NCI-H82 treated with DMSO at 0.1 percent for 48 hours (cell line): ENCODE results near the gene STAT2.
A peak's percentile ranks its signal among the peaks of the same experiment; 100 is the strongest.
"Not testable (repeated sequence)": the region's sequence is repeated elsewhere in the genome, so short reads cannot be mapped to it uniquely, and the experiment has no call there.

Source experiments
- DNase-seq: peaks from one replicate; lab custom pipeline; 2025; ENCODE audit not compliant: unreplicated experiment; lab: John Stamatoyannopoulos, UW

Gene STAT2

DNA sequence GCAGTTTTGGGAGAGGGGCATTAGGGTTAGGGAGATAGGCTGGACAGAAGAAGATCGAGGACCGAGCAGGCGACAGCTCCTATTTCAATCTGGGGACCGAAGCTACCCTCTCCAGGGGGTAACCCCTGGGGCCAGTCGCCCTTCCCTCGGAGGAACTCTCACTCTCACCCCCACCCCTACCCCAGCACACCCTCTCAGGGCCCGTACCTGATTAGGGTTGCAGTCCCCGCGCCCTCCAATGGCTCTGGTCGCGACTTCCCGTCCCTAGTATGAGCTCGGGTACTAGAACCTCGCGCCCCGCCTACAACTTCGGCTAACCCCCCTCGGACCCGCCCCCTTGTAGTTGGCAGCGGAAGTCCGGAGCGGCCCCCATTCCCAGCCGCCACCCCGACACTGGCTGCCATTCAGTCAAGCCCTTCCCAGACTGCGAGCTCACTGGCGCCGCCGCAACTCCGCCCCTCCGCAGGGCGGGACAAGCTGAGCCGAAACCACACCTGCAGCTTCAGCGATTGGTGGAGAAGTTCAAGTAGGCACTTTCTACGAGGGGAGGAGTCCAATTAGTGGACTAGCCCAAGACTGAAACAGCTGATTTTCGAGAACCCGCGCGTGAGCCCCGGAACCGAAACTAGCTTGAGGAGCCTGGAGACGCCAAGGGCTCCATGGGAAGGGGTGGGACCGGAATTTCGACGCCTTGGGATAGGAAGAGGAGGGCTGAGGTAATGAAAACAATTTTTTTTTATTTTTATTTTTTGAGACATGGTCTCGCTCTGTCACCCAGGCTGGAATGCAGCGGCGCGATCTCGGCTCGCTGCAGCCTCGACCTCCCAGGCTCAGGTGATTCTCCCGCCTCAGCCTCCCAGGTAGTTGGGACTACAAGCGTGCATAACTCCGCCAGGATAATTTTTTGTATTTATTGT lies at the start of gene STAT2:
Gene STAT2 (minus strand): TSS at position 257 of the 917 bp plus-strand sequence. CDS start 3,536 bp downstream, outside the sequence.
- DNase-seq, result peak; percentile 95

- DNase-seq, result no peak
Measured at GRCh38 chr12:56408799-56409417, 49.0 kb upstream of the STAT2 start.

DNA sequence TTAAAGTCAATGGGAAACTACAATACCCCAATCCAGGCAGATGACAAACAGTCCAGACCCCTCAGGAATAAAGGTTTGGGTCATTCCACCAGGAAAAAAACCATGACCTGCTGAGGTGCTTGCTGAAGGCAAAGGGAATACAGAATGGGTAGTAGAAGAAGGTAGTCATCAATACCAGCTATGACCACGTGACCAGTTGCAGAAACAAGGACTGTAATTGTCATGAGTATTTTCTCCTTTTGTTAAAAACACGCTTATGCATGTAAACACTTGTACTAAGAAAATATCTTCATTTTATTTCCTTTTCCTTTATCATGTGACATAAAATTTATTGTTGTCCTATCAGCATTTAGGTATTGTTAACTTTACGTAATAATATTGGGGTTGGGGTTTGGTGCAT lies 44.3 kb upstream of the STAT2 start:
- not testable (repeated sequence) for DNase-seq

GRCh38 chr12:56401612-56402011 lies 41.7 kb upstream of the STAT2 start:
- DNase-seq, result not testable (repeated sequence)

DNA sequence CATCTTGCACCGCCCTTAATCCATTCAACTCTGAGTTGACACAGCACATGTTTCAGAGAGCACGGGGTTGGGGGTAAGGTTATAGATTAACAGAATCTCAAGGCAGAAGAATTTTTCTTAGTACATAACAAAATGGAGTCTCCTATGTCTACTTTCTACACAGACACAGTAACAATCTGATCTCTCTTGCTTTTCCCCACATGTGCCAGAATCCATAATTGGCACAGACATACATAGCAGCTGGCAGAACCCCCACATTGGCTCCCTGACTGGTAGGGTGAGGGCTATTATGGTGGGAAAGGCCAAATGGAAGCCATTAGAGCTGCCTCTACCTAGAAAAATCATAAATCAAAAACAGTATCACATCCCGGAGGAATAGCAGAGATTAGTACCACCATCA lies 41.2 kb upstream of the STAT2 start:
- DNase-seq, result not testable (repeated sequence)

GRCh38 chr12:56399466-56399865 lies 39.6 kb upstream of the STAT2 start:
- DNase-seq, result not testable (repeated sequence)

DNA sequence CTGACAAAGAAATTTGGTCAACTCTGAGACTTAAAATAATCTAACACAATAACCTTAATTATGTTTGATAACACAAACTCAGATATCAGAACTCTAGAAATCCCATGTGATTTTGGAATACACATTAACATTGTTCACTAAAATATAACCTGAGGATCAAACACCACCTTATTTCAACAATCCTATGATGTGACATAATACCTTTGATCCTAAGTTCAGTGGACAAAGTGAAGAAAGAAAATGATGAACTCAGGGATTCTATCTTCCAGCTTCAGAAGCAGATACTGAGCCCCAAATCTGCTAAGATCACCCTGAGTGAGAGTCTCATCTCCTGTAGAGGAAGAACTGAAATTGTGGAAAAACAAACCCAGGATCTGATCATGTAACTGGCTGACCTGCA lies 38.4 kb upstream of the STAT2 start:
- DNase-seq, result no peak

- DNase-seq, result no peak
Measured at GRCh38 chr12:56392331-56392730, 32.4 kb upstream of the STAT2 start.

- no peak for DNase-seq
Measured at GRCh38 chr12:56391721-56392120, 31.8 kb upstream of the STAT2 start.

DNA sequence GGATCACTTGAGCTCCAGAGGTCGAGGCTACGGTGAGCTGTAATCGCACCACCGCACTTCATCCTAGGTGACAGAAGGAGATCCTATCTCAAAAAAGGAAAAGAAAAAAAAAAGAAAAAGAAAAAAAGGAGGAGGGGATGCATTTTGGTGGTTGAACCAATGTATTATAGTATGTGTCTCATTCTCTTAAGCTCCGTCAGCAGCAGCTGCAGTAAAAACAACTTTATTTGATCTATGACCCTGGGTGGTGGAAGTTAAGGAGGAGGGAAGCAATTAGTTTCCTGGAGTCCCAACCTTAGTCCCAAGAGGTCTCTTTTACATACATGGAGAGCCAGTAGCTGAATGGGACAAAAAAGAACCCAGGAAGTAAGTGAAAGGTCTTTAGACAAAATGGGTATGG lies 29.5 kb upstream of the STAT2 start:
- no peak for DNase-seq

GRCh38 chr12:56387152-56387736 lies 27.3 kb upstream of the STAT2 start:
- DNase-seq, result no peak

DNA sequence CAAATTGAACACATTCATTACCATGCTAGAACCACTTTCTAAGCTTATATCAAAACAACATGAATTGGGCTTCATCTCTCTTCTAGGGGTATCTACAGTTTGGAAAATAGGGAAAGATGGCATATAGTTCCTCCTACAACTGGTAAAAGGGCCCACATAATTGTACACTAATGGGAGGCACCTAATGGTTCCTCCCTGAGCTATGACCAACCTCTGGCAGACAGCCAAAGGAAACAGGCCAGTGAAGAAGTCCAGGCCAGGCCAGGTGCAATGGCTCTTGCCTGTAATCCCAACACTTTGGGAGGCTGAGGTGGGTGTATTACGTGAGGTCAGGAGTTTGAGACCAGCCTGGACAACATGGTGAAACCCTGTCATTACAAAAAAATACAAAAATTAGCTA lies 26.0 kb upstream of the STAT2 start:
- no peak for DNase-seq

- DNase-seq, result no peak
Measured at GRCh38 chr12:56382611-56383010, 22.7 kb upstream of the STAT2 start.

GRCh38 chr12:56377989-56378316 lies 18.0 kb upstream of the STAT2 start:
- DNase-seq, result no peak

DNA sequence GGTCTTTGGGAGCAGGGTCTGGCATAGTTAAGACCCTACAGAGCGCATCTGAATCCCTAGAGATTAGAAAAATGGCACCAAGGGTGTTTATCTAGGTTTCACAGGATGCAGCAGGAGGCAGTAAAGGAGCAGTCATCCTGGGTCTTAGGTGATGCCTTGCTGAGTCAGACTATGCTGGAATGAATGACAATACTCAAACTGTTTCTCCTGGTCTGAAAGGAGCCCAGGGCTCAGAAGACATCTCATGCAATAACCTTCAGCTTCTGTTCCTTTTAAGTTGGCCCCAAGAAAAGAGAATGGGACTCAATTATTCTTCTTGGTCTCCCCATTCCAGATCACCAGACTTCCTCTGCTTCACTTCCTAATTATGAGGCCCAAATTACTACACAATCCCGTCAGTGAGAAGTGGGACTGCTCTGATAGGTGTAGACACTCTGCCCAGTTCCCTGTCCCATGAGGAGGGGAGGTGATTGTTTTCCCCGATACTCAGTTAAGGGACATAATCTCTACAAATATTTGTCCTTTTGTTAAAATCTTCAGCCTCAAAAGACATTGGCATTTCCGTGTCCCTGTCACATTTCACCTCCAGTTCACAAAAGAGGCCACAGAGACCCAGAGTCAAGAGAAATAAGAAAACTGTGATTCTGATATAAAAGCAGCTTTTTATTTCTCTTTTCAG lies 17.5 kb upstream of the STAT2 start:
- DNase-seq, result no peak

GRCh38 chr12:56375598-56376434 lies 15.9 kb upstream of the STAT2 start:
- DNase-seq, result peak; percentile 59

GRCh38 chr12:56374726-56375597 lies 15.1 kb upstream of the STAT2 start:
- DNase-seq, result no peak

GRCh38 chr12:56373515-56373914 lies 13.6 kb upstream of the STAT2 start:
- no peak for DNase-seq

GRCh38 chr12:56366948-56367347 lies 7.0 kb upstream of the STAT2 start:
- DNase-seq, result no peak
